BJ (cell line): ENCODE data around the gene SLC5A5. TPM values are rescaled to one million over a fixed set of nuclear protein-coding genes. Genes with fewer than 3 reads are reported as not detected.
"Not testable (repeated sequence)": the region's sequence is repeated elsewhere in the genome, so short reads cannot be mapped to it uniquely, and the experiment has no call there.

Experiments used
- CTCF ChIA-PET: fragments of 350-600 bp; formaldehyde crosslinking; extraction: SDS; loops from one replicate; lab custom pipeline; 2021; ENCODE audit warnings: antibody characterized with exemption, inconsistent platforms; lab: Yijun Ruan, JAX
- POLR2A ChIA-PET: fragments of 300-600 bp; sonication (Branson Sonifier 250); formaldehyde crosslinking; extraction: SDS; loops from one replicate; lab custom pipeline; 2021; ENCODE audit warnings: antibody characterized with exemption; lab: Charles Lee
- DNase-seq: peaks from one replicate; pipeline ENCODE4 v3.0.0-alpha.2; 2011; ENCODE audit warnings: low read depth
- H3K27me3 ChIP-seq: 2 replicates; pipeline ENCODE4 v1.6.0; 2011; ENCODE audit warnings: low read length; ENCODE audit not compliant: control insufficient read depth, insufficient read depth
- H3K36me3 ChIP-seq: 2 replicates; pipeline ENCODE4 v1.5.1; 2011; ENCODE audit warnings: low read length; ENCODE audit not compliant: control insufficient read depth, insufficient read depth
- H3K4me3 ChIP-seq: 2 replicates; pipeline ENCODE4 v1.5.1; 2011; ENCODE audit warnings: low read depth, mild to moderate bottlenecking, control low read depth, low read length
- polyA plus RNA-seq: library from polyadenylated mRNA; depleted of rRNA; stranded (reverse); fragments of >200 nt; gene quantifications from 2 replicates; pipeline ENCODE4 v1.2.3, GENCODE V29; 2011
- TF ChIP-seq, protein P1 (sequence below): IDR thresholded peaks from 2 replicates; pipeline ENCODE4 v1.5.1; 2011; ENCODE audit warnings: low read depth, mild to moderate bottlenecking, control low read depth, inconsistent platforms, low read length, moderate library complexity; ENCODE audit not compliant: insufficient read depth

Gene SLC5A5
- polyA plus RNA-seq, 1 experiment: not detected

- no peak for DNase-seq
- Histone ChIP-seq H3K36me3 (no peaks in the 10 kb centered on the region), H3K4me3 (no peak overlapping the region), H3K27me3 (no peaks in the 10 kb centered on the region; the same call in 1 of the 2 replicates)
- TF ChIP-seq, protein P1, sequence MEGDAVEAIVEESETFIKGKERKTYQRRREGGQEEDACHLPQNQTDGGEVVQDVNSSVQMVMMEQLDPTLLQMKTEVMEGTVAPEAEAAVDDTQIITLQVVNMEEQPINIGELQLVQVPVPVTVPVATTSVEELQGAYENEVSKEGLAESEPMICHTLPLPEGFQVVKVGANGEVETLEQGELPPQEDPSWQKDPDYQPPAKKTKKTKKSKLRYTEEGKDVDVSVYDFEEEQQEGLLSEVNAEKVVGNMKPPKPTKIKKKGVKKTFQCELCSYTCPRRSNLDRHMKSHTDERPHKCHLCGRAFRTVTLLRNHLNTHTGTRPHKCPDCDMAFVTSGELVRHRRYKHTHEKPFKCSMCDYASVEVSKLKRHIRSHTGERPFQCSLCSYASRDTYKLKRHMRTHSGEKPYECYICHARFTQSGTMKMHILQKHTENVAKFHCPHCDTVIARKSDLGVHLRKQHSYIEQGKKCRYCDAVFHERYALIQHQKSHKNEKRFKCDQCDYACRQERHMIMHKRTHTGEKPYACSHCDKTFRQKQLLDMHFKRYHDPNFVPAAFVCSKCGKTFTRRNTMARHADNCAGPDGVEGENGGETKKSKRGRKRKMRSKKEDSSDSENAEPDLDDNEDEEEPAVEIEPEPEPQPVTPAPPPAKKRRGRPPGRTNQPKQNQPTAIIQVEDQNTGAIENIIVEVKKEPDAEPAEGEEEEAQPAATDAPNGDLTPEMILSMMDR: no peak
- ChIA-PET CTCF (no interaction called here), POLR2A (interaction anchor here (0.7 kb wide), 1 partner anchor 16 kb away, joined by 4 read pairs; no protein-coding TSS in a partner anchor)
Measured at GRCh38 chr19:17879466-17879865, 7.7 kb downstream of the SLC5A5 start.

- TF ChIP-seq, protein P1: no peak
- no peak for DNase-seq
Measured at GRCh38 chr19:17881701-17882100, 10.0 kb downstream of the SLC5A5 start.

DNA sequence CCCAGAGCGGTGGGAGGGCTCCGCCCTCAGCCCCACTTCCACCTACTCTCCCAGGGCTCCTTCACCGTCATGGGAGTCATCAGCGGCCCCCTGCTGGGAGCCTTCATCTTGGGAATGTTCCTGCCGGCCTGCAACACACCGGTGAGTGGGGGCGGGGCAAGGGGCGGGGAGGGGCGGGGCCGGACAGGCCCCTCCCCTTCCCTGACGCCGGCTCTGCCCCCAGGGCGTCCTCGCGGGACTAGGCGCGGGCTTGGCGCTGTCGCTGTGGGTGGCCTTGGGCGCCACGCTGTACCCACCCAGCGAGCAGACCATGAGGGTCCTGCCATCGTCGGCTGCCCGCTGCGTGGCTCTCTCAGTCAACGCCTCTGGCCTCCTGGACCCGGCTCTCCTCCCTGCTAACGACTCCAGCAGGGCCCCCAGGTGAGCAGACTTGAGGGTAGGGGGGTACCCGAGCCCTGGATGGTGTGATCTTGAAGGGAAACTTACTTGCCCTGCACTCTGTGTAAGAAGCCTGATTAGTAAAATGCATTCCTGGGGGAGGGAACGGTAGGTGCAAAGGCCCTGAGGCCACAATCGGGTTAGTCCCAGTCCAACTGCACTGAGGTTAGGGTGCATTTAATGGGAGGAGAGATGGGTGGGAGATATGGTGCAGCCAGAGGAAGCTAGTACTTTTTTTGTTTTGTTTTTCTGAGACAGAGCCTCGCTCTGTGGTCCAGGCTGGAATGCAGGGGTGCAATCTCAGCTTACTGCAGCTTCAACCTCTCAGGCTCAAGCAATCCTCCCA is 12.1 kb downstream of the SLC5A5 start:
- H3K27me3 ChIP-seq: no peaks in the 10 kb centered on the region
- H3K36me3 ChIP-seq: no peaks in the 10 kb centered on the region
- no peak overlapping the region for H3K4me3 ChIP-seq
- TF ChIP-seq, protein P1: no peak
- DNase-seq: no peak
- CTCF ChIA-PET: no interaction called here
- POLR2A ChIA-PET: no interaction called here

More at GRCh38 chr19:17881701-17882100, 10.0 kb downstream of the SLC5A5 start:
- POLR2A ChIA-PET: no interaction called here
- no peaks in the 10 kb centered on the region for H3K27me3 ChIP-seq
- CTCF ChIA-PET: interaction anchor here (1.3 kb wide), 1 partner anchor 116 kb away, joined by 3 read pairs; no protein-coding TSS in a partner anchor
- H3K4me3 ChIP-seq: no peak overlapping the region
- no peaks in the 10 kb centered on the region for H3K36me3 ChIP-seq

GRCh38 chr19:17886515-17886914 is 14.8 kb downstream of the SLC5A5 start:
- H3K27me3 ChIP-seq: no peaks in the 10 kb centered on the region
- ChIA-PET CTCF (interaction anchor here (1.8 kb wide), 1 partner anchor 46 kb away, joined by 6 read pairs; the partner anchor contains the start of gene CCDC124), POLR2A (no interaction called here)
- TF ChIP-seq, protein P1: no peak
- DNase-seq: no peak
- H3K4me3 ChIP-seq: no peak overlapping the region
- H3K36me3 ChIP-seq: no peaks in the 10 kb centered on the region

- POLR2A ChIA-PET: interaction anchor here (0.6 kb wide), 1 partner anchor 56 kb away, joined by 3 read pairs; no protein-coding TSS in a partner anchor
- DNase-seq, H3K36me3 ChIP-seq, H3K27me3 ChIP-seq, CTCF ChIA-PET, H3K4me3 ChIP-seq: not testable (repeated sequence)
Measured at GRCh38 chr19:17887221-17887620, 15.5 kb downstream of the SLC5A5 start.
